Measurements from ENCODE around the gene MYL10.
"Not testable (repeated sequence)": the region's sequence is repeated elsewhere in the genome, so short reads cannot be mapped to it uniquely, and the experiment has no call there.

MYL10 gene

GRCh38 chr7:101651112-101651511, 22.0 kb upstream of the MYL10 start:
- DNase-seq (ENCODE audit: low read depth in 4 of 4, low spot score in 1 of 4): no peak

DNA sequence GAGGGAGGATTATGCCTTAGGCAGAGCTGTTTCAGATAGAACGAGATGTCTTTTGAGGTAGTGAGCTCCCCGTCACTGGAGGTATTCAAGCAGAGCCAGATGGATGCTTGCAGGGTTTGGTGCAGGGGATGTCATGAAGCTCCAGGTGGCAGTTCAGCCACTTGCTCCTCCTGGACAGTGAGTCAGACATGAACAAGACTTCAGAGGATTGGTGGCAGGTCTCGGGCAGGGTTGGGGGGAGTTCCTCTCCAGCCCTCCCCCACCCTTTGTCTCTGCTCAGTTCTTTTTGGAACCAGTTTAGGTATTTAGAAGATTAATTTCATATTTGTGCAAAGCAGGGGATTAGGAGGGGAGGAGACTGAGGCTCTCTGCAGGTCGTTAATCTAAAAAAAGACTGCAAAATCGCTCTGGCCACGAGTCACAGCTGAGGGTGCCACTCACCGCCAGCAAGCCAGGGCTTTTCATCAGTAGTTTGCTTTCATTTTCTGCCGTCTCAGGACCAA, 21.5 kb upstream of the MYL10 start:
- no peak for DNase-seq (ENCODE audit: low read depth in 4 of 4, low spot score in 1 of 4)

- DNase-seq (ENCODE audit: low read depth in 4 of 4, low spot score in 1 of 4): not testable (repeated sequence)
Observed at GRCh38 chr7:101647876-101648275, 18.8 kb upstream of the MYL10 start.

DNA sequence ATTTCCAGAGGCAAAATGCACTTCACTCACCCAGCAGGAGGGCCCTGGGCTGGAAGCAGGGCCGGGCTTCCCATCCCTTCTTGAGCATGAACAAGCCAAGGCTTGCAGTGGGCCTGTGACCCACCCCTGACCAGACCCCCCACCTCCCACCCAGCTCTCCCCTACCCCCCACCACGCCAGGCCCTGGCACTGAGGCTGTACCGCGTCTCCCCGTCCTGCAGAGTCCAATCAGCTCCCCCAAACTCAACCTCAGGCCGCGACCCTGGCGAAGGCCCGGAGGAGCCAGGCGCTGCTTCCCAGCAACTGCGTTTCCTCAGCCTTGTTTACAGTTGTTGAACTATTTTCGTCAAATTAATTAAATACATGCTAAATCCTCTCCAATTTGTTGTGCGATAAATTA, 16.9 kb upstream of the MYL10 start:
- no peak for DNase-seq (ENCODE audit: low read depth in 4 of 4, low spot score in 1 of 4)

- DNase-seq (ENCODE audit: low read depth in 4 of 4, low spot score in 1 of 4): no peak
Observed at GRCh38 chr7:101644879-101645278, 15.8 kb upstream of the MYL10 start.

DNA sequence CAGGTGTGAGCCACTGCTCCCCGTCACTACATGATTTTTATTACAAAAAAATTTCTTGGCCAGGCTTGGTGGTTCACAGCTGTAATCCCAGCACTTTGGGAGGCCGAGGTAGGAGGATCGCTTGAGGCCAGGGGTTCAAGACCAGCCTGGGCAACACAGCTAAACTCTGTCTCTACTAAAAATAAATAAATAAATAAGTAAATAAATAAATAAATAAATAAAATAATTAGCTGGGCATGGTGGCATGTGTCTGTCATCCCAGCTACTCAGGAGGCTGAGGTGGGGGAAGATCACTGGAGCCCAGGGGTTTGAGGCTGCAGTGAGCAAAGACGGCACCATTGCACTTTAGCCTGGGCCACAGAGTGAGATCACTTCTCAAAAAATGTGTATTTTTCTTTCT, 10.0 kb upstream of the MYL10 start:
- DNase-seq (ENCODE audit: low read depth in 4 of 4, low spot score in 1 of 4): not testable (repeated sequence)

DNA sequence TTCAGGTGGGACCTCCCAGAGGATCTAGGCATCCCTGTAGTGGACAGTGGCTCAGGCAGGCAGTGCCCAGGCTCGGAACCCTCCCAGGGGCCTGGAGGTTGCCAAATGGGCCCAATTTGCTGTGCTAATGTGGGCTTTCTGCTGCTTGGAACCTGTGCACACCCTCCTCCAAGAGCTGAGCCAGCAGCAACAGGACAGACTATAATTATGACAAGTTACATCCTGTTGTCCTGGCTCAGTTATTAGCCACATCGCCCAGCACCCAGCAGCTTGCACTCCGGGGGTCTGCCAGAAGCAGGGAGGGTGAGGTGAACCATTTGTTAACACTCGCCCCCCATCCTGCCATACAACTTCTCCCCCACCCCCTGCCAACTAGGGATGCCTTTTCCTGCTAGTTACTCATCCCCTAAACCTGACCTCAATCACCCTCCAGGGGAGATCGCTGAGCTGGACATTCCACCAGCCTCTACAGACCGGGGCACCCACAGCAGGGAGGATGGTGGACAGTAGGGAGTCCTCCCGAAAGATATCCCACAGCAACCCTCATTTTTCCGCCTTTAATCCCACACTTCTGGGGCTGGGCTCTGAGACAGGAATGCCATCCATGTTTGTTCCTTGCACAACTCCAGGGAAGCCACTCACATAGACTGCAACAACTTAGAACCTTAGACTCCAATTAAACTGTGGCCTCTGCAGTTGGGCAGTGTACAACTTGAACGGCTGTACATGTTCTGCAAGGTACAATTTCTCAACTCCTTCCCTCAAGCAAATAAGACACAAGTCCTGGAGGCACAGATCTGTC, 7.9 kb upstream of the MYL10 start:
- DNase-seq (ENCODE audit: low read depth in 4 of 4, low spot score in 1 of 4): no peak

GRCh38 chr7:101635484-101635883, 6.4 kb upstream of the MYL10 start:
- no peak for DNase-seq (ENCODE audit: low read depth in 4 of 4, low spot score in 1 of 4)

- no peak for DNase-seq (ENCODE audit: low read depth in 4 of 4, low spot score in 1 of 4)
Observed at GRCh38 chr7:101634196-101634717, 5.2 kb upstream of the MYL10 start.

- no peak for DNase-seq (ENCODE audit: low read depth in 4 of 4, low spot score in 1 of 4)
Observed at GRCh38 chr7:101633511-101633910, 4.4 kb upstream of the MYL10 start.

GRCh38 chr7:101632641-101633040, 3.5 kb upstream of the MYL10 start:
- DNase-seq (ENCODE audit: low read depth in 4 of 4, low spot score in 1 of 4): no peak

GRCh38 chr7:101631224-101631714, 2.2 kb upstream of the MYL10 start:
- no peak for DNase-seq (ENCODE audit: low read depth in 4 of 4, low spot score in 1 of 4)

DNA sequence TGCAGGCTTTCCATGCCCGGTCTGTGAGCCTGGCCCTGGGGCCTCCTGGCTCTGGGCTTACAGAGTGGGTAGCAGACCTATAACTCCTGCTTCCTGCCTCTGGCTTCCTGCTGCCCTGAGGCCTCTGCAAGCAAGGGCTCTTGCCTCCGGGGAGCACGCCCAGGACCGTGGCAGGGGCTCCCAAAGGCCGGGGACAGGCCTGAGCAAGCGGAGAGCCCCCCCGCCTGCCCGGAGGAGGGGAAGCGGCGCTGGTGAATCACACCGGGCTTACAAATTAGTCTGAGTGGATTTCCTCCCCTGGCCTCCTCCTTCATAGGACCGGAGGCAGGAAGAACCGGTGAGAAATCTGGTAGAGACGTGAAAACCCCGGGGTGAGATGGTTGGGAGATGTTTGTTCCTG, 1.5 kb upstream of the MYL10 start:
- no peak for DNase-seq (ENCODE audit: low read depth in 4 of 4, low spot score in 1 of 4)

DNA sequence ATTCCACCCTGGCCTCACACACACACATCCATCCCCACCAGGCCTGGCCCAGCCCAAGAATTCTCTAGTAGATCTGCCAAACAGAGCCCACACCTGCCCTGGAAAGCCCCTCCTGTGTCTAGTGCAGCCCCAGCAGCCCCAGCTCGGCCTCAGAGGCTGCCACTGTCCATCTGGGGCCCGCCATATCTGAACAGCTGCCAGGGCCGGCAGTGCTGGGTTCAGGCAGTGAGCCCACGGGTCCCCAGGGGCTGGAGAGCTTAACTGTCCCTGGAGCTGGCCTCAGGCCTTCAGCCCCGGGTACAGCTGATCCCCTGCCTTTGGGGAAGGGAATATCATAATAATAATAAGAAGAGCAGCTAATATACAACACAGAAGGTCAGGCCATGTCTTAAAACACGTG, 574 bp downstream of the MYL10 start:
- no peak for DNase-seq (ENCODE audit: low read depth in 4 of 4, low spot score in 1 of 4)

DNA sequence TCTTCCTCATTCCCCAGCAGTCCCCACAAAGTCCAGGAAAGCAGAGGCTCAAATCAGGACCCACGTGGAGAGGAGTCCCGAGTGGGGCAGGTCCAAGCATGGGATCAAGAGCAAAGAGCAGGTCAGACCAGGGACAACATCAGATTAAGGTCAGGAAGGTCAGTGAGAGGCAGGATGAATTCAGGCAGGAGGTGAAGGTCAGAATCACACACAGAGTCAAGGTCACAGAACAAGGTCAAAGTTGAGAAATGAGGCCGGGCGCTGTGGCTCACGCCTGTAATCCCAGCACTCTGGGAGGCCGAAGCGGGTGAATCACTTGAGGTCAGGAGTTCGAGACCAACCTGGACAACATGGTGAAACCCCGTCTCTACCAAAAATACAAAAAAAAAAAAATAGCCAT, 2.3 kb downstream of the MYL10 start:
- no peak for DNase-seq (ENCODE audit: low read depth in 4 of 4, low spot score in 1 of 4)

GRCh38 chr7:101626069-101626671, 2.9 kb downstream of the MYL10 start:
- DNase-seq (ENCODE audit: low read depth in 4 of 4, low spot score in 1 of 4): no peak

DNA sequence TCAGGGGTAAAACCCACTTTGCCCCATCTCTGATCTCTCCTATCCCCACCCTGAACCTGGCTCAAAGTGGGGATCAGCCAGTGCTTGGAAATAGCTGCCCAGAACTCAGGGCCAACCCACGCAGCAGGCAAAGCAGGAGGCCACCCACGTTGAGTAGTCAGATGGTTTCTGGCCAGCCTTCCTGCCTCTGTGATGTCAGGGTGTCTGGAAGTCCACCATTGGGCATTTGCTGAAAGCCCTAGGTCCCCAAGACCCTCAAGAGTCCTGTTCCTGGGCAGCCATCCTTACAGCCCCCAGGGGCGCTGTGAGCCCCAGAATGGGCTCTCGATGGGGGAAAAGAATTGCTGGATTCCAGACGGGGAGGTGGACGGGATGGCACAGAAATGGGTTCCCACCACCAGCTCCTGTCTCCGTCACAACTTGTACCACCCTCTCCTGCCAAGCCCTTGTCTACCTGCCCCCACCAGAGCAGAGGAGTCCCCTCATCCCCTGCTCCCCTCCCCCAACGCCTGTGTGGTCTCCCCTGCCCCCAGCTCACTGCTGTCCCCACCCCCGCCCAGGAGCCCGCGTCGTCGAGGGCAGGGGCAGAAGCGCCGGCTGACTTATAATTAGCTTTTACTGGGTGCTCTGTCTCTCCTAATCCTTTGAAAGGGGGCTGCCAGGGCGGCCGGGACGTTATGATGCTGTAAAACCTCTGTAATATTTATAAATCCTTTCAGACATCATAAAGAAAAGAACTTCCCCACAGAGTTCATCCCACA, 3.9 kb downstream of the MYL10 start:
- DNase-seq (ENCODE audit: low read depth in 4 of 4, low spot score in 1 of 4): no peak

DNA sequence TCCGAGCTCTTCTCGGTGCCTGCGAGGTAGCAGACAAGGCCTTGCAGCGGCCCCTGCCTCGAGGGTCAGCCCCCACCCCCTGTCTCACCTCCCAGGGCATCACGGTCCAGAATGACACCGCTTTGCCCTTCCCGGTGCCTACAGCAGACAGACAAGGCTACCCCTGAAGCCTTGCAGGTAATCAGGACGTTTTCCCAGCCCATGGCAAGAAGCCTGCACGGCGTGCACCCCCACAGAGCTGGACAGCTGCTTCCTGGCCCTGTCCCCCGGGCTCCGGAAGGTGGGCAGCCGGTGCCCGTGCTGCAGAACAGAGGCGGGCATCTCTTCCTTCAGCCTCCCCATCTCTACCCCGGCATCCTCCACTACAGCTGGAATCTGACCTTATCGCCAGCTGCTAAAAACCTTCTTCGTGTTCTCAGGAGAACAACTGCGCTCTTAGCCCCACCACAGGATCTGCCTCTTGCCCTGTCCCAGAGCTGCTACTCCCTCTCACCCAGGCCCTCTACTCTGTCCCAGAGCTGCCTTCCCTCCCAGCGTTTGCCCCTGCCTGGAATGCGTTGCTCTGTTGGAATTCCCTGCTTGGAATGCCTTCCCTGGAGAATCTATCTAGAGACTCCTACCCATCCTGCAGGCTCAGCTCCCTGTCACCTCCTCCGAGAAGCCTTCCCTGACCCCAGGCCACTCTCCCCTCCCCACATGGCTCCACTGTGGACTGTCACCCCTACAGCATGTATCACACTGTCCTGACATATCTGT, 4.7 kb downstream of the MYL10 start:
- DNase-seq (ENCODE audit: low read depth in 4 of 4, low spot score in 1 of 4): no peak

DNA sequence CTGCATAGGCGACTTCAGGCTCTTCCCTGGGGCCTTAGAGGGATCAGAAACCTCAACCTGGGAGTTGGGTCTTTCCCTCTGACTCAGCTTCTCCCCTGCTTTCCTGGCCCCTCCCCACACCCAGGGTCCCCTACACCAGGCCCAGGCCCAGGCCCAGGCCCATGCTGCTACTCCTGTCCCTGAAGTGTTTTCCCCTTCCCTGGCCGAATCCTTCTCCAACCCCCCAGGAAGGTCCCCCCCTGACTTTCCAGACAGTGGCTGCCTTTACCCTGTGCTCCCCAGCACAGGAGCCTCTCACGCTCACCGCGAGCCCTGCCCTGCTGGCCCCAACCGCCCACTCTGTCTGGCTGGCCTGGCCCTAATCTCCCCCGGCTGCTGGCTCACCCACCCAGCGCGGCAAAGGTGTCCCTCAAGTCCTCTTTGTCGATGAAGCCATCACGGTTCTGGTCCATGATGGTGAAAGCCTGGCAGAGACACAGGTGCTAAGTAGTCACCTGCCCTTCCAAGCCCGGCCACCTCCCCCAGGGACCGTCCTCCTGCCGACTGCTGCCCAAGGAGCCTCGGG, 6.4 kb downstream of the MYL10 start:
- no peak for DNase-seq (ENCODE audit: low read depth in 4 of 4, low spot score in 1 of 4)

DNA sequence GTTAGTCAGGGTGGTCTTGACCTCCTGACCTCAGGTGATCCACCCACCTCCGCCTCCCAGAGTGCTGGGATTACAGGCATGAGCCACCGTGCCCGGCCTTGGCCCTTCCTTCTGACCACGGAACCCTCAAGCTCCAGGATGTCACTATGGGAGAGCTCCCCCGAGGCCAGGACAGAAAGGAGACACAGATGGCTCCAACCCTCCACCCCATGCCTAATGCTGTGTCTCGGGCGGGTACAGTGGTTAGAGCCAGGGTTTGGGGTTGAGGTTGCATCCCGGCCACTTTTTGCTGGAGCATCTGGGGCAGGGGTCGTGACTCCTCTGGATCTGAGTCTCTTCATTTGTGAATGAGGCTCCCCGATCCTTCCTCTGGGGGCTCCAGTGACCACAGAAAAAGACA, 8.1 kb downstream of the MYL10 start:
- DNase-seq (ENCODE audit: low read depth in 4 of 4, low spot score in 1 of 4): no peak

GRCh38 chr7:101620395-101620794, 8.7 kb downstream of the MYL10 start:
- no peak for DNase-seq (ENCODE audit: low read depth in 4 of 4, low spot score in 1 of 4)

Data from stimulated activated CD4-positive, alpha-beta T cell treated with anti-CD3 and anti-CD28 coated beads, Interleukin-1b, Interleukin-23, amount 100 ng/mL, for 24 hours (primary cell).